Measurements from ENCODE around the gene FBXW8.

Gene FBXW8

DNA sequence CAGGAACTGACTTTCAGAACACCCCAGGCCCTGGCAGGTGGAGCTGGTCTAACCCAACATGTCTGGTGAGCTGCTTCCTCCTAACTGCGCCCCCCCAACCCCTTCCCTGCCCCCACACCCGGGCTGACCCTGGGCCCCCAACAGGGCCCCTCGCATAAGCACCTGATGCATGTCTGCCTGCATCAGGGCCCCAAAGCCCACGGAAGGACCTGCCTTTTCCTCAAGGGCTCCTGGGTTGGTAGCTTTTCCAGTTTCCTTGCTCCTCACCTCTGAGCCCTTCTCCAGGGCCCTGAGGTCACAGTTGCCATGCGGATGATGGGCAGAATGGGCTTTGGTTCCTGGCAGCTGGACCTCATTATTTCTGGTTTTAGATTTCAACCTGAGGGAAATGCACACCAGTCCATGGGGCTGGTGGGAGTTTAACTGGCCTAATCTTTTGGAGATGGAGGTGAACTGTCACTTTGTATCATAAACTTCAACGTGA, 170.0 kb downstream of the FBXW8 start:
- DNase-seq (ENCODE audit: low read depth), result no peak

Measured in fibroblast of gingiva (primary cell).